Esophagus squamous epithelium (tissue), 4 donors: ENCODE results near the gene GNL1.

Experiments
- CTCF ChIP-seq, 6 experiments: fragments of 450-650 bp in 4 of 6; fragments of 200-600 bp in 2 of 6; sonication (generic) in 2 of 6; IDR thresholded peaks; one replicate each; pipeline ENCODE4 v1.5.1; 2016 to 2019; ENCODE audit warnings: antibody characterized with exemption in 6 of 6, mild to moderate bottlenecking in 4 of 6, moderate library complexity in 4 of 6
- POLR2A ChIP-seq, 4 donors: fragments of 450-650 bp; IDR thresholded peaks; one replicate each; pipeline ENCODE4 v1.6.1; 2017; ENCODE audit warnings: antibody characterized with exemption in 4 of 4, mild to moderate bottlenecking in 4 of 4, moderate library complexity in 3 of 4

DNA sequence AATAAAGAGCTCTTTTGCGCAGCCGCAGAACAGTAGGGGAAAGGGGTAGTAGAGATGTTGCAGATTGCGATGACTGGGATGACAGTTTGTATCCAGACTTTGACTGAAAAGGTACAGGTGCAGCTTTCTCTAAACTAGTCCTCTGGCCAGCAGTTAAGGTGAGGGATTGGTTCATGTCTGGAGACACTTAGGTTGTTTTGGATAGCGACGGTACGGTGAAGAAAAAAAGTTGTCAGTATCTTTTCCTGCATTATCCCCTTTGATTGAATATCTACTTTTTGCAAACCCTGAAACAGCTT is 1.3 kb upstream of the GNL1 start:
- TF ChIP-seq CTCF (IDR thresholded peaks at IDR 0.05) (no peak), POLR2A (IDR thresholded peaks at IDR 0.05) (no peak)
